HL-60/S4 treated with retinoic acid at 250 ng/mL for 4 days and 3 days (cell line): Measurements from ENCODE around the gene LDB2.

ENCODE experiments used
- in situ Hi-C: fragments of 300-500 bp; cut with MboI; formaldehyde crosslinking; loops from 2 replicates; pipeline ENCODE4 v1.7.0; 2022; ENCODE audit warnings: low sequenced_read_pairs

Gene LDB2

DNA sequence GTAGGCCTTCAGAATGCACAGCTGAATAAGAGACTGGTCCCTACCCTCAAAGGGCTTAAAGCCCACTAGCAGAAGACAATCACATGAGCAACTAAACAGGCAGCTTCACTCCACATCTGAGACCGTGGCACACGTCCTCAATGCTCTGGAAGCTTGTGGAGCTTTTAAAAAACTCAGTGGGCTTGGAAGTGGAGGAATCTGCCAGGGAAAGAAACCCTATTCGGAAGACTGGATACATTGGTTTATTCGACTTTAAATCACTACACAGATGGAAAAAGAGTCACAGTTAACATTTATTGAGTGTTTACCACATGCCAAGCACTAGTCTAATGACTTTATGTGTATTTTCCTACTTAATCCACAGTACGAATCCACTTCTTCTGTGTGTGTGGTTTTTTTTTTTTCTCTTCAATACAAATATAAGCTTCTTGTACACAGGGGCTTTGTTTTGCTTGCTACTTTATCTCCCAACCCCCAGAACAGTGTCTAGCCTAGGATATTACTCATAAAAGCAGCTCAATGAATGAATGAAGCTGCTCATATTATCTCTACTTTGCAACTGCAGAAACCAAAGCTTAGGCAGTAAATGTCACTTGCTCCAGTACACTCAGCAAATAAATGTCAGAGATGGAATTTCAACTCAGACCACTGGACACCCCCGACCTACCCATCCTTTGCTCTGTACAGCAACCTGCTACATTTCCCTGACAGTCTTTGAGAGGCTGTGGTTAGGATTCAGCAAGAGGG lies 137.7 kb downstream of the LDB2 start:
- in situ Hi-C loops, result no loop called here

- in situ Hi-C loops, result no loop called here
These were observed 138.4 kb downstream of the LDB2 start for GRCh38 chr4:16759931-16760582.

DNA sequence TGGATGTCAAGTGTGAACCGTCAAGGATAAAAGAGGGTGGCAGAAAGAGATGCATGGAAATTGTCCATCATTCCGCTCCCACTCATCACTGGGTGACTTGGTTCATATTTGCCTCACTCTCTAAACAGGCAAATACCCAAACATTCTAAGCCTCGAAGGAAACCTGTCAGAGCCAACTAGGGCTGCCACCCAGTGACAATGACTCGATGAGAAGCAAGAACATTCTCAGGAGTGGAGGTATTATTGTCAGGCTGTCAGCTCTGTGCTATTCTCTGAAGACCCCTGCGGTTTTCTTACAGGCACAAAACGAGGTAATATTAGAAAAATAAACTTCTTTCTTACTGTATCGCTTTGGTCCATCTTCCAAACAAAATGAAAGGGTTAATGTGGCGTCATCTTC lies 139.6 kb downstream of the LDB2 start:
- in situ Hi-C loops, result no loop called here

- in situ Hi-C loops, result no loop called here
These were observed 140.2 kb downstream of the LDB2 start for GRCh38 chr4:16758255-16758654.

- in situ Hi-C loops, result no loop called here
These were observed 141.3 kb downstream of the LDB2 start for GRCh38 chr4:16757080-16757521.

DNA sequence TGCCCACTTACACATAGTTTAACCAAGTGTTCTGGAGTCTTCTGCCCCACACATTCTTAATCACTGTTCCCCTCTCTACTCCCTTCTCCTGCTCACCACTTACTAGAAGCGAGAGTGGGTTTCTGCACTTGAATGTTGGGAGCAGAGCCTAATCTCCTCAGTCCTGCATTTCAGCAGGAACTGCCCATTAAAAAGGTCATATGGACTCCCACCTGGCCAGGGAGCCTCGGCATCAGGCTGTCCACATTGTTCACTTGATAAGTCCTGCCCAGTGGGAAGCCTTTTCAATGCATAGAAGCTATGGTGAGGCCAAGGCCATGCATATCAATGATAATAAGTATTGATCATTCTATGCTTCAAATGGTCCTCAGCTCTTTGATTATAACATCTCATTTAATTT lies 144.3 kb downstream of the LDB2 start:
- in situ Hi-C loops, result no loop called here

GRCh38 chr4:16752150-16752549 lies 146.3 kb downstream of the LDB2 start:
- in situ Hi-C loops, result no loop called here

DNA sequence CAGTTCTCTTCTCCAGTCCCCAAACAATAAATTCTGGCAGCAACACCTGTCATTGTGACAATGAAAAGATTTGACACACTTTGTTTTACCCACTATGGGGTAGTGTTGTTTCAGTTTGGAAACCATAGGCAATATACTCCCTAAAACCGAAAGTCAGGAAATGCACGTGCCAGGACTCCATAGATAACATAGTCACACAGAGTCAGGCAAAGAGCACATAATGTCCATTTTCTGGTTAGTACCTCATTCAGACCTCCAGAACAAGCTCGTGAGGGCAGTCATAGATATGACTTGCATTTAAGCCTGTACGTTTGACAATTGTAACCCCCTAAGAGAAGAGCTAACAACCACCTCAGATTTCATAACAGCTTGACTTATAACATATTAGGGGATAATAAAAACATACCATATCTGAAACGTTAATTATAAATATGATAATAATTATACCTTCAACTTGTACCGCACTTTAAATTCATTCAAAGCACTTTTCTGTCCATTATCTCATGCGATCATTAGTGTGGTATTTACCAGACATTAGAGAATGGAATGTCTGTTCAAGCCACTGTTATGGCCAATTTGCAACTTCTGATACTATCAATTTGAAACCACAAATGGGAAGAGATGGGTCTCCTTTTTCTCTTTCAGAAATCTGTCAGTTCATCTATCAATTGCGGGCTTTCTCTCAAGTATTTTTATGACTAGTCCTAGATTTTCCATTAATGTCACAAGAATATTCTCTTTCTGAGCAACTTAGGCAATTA lies 147.4 kb downstream of the LDB2 start:
- in situ Hi-C loops, result no loop called here

DNA sequence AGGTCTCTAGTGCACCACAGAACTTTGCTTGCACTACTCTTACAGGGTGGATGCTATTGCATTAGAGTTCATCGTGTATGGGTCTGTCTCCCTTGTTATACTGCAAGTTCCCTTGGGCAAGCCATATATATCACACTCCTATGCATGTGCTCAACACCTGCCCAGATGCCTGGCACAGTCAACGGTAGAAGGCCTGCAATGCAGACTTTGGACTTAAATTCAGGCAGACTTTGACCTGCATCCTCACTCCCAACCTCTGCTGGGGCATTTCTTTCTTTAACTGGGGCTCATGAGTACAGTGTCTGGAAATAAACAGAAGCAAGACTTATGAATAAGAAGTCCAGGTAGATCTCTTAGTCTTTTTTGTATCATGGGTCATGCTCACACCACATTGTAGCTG lies 148.2 kb downstream of the LDB2 start:
- in situ Hi-C loops, result no loop called here

- in situ Hi-C loops, result no loop called here
These were observed 152.6 kb downstream of the LDB2 start for GRCh38 chr4:16745887-16746286.

- in situ Hi-C loops, result no loop called here
These were observed 153.3 kb downstream of the LDB2 start for GRCh38 chr4:16745009-16745635.

GRCh38 chr4:16741287-16741686 lies 157.2 kb downstream of the LDB2 start:
- in situ Hi-C loops, result no loop called here

DNA sequence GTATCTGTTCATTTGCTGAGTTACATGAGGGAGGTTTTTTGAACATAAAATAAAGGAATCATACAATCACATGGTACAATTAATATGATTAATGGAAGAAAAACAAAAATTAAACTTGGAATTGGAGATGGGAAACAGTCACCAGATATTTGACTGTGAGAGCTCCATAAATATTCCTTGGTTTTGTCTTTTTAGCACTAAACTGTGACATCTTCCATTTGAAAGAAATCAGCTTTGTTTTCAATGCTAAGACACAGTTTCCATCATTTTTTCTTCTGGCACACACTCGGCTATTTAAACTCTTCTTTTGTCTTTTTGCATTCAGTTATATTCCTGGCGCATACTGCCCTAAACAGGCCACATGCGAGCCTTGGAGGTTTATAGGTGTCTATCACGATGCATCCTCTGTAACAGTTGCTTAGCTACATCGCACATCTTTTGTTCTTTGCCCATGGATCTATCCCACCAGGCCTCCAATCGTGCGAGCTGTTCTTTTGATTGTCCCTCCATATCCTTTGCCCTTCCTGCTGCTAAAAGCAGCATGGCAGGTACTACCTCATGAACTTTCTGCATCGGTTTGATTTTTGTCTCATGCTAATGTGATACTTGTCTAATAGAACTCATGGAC lies 158.3 kb downstream of the LDB2 start:
- in situ Hi-C loops, result no loop called here

GRCh38 chr4:16738558-16738957 lies 159.9 kb downstream of the LDB2 start:
- in situ Hi-C loops, result no loop called here

GRCh38 chr4:16733509-16733908 lies 164.9 kb downstream of the LDB2 start:
- in situ Hi-C loops, result no loop called here

GRCh38 chr4:16732741-16733140 lies 165.7 kb downstream of the LDB2 start:
- in situ Hi-C loops, result no loop called here

DNA sequence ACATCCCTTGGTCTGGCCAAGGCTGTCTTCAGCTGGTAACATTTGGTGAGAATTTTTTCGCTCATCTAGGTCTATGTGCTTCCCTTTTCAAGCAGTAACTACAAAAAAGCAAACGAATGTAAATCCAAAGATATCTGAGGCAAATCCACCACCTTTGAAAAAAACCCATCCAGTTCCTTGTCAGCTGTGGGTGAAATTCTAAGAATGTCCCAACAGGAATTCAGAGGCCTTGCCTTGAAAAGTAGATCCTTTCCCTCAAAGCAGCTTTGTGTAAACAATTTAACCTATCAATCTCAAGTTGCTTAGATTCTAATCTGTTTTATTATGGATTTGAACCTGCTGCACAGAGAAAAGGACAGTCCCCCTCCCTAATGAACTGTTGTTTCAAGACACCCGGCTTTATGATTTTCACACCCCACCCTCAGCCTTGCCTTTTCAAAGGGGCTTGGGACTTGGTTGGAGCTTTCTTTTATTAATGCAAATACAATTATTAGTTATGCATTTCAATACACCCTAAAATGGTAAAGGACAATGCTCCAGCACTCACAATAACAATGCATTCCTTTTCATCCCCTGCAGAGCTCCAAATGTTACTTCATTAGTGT lies 166.6 kb downstream of the LDB2 start:
- in situ Hi-C loops, result no loop called here

DNA sequence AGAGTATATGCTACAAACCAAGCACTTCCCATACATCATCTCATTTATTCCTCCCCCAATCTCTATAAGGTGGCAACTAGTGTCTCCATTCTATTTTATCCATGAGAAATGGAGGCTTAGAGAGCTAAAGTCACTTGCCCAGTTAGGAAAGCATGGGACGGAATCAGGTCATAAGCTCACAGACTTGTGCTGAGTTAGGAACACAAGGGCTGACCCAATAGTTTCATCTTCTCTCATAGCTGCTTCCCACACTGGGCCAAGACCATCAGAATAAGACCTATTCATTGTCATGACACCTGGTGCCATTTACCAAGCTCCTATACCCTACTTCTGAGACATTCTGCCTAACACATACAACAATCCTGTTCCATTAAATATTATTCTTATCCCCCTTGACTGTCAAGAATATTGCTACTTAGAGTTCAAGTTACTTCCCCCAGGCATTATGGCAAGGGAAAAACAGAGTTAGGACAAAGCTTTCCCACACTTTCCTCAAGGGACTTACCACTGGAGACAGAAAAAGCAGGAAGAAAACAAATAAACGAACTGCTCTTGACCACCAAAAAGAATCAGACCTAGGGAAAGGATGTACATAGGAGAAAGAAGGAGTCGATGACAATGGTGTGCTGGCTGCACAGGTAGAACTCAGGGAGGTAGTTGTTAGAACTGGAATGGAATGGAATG lies 167.8 kb downstream of the LDB2 start:
- in situ Hi-C loops, result no loop called here

GRCh38 chr4:16729336-16729735 lies 169.1 kb downstream of the LDB2 start:
- in situ Hi-C loops, result no loop called here

GRCh38 chr4:16728849-16729248 lies 169.6 kb downstream of the LDB2 start:
- in situ Hi-C loops, result no loop called here
